Epithelial cell of prostate (primary cell): ENCODE data around the gene SLC9A3.

Experiments
- DNase-seq: peaks from one replicate; pipeline ENCODE4 v3.0.0-alpha.2; 2011; ENCODE audit warnings: low read depth, low spot score
- H3K27ac ChIP-seq: fragments of 450-650 bp; 2 replicates; pipeline ENCODE4 v1.5.1; 2017; ENCODE audit warnings: mild to moderate bottlenecking

SLC9A3 gene

GRCh38 chr5:451587-452458 lies 72.4 kb downstream of the SLC9A3 start:
- DNase-seq, result no peak
- H3K27ac ChIP-seq, result no peak overlapping the region

- H3K27ac ChIP-seq, result no peak overlapping the region
- no peak for DNase-seq
Measured at GRCh38 chr5:449151-449550, 75.1 kb downstream of the SLC9A3 start.

GRCh38 chr5:448766-449090 lies 75.5 kb downstream of the SLC9A3 start:
- H3K27ac ChIP-seq, result no peak overlapping the region
- no peak for DNase-seq

- DNase-seq, result no peak
- no peak overlapping the region for H3K27ac ChIP-seq
Measured at GRCh38 chr5:448061-448765, 76.0 kb downstream of the SLC9A3 start.

GRCh38 chr5:447501-447900 lies 76.7 kb downstream of the SLC9A3 start:
- no peak overlapping the region for H3K27ac ChIP-seq
- DNase-seq, result no peak

- no peak for DNase-seq
Measured at GRCh38 chr5:446883-447263, 77.4 kb downstream of the SLC9A3 start.

GRCh38 chr5:446066-446882 lies 78.0 kb downstream of the SLC9A3 start:
- H3K27ac ChIP-seq, result no peak overlapping the region
- no peak for DNase-seq

More at GRCh38 chr5:446883-447263, 77.4 kb downstream of the SLC9A3 start:
- no peak overlapping the region for H3K27ac ChIP-seq

- H3K27ac ChIP-seq, result no peak overlapping the region
- DNase-seq, result no peak
Measured at GRCh38 chr5:445591-445990, 78.7 kb downstream of the SLC9A3 start.

GRCh38 chr5:444226-444625 lies 80.0 kb downstream of the SLC9A3 start:
- no peak overlapping the region for H3K27ac ChIP-seq
- no peak for DNase-seq

GRCh38 chr5:443239-444151 lies 80.8 kb downstream of the SLC9A3 start:
- H3K27ac ChIP-seq, result peak overlapping the region; percentile 34
- DNase-seq, result no peak

- peak within 1 kb of the TSS; percentile 34 for H3K27ac ChIP-seq
- DNase-seq, result no peak
Measured at GRCh38 chr5:442335-443238, 81.7 kb downstream of the SLC9A3 start, which contains the start of gene EXOC3. EXOC3 (plus strand) TSS chr5:443176; CDS start chr5:446206, 3,030 bp downstream.

- no peak for DNase-seq
- no peak overlapping the region for H3K27ac ChIP-seq
Measured at GRCh38 chr5:441996-442334, 82.3 kb downstream of the SLC9A3 start.

GRCh38 chr5:440401-441201 lies 83.6 kb downstream of the SLC9A3 start:
- DNase-seq, result no peak
- no peak overlapping the region for H3K27ac ChIP-seq

GRCh38 chr5:439636-440035 lies 84.6 kb downstream of the SLC9A3 start:
- DNase-seq, result no peak
- no peak overlapping the region for H3K27ac ChIP-seq

- no peak for DNase-seq
- no peak overlapping the region for H3K27ac ChIP-seq
Measured at GRCh38 chr5:439181-439580, 85.1 kb downstream of the SLC9A3 start.

- no peak overlapping the region for H3K27ac ChIP-seq
- DNase-seq, result no peak
Measured at GRCh38 chr5:438481-438981, 85.7 kb downstream of the SLC9A3 start.

- H3K27ac ChIP-seq, result no peak overlapping the region
- no peak for DNase-seq
Measured at GRCh38 chr5:437281-437771, 86.9 kb downstream of the SLC9A3 start.

- no peak for DNase-seq
- no peak overlapping the region for H3K27ac ChIP-seq
Measured at GRCh38 chr5:436641-436975, 87.6 kb downstream of the SLC9A3 start.
